T-helper 2 cell treated with Interferon-gamma antibody and Interleukin-4, amounts not matched to agents 100 ng/mL and 5 ng/mL, for 36 hours (primary cell): ENCODE results near the gene EVL. TPM values are rescaled to one million over a fixed set of nuclear protein-coding genes. Genes with fewer than 3 reads are reported as not detected.

Experiments
- intact Hi-C: fragments of 100-400 bp; cut with micrococcal nuclease; formaldehyde crosslinking; loops from one replicate; pipeline ENCODE4 v1.15.1; 2023
- total RNA-seq: library from RNA; stranded (reverse); gene quantifications from 2 replicates; pipeline ENCODE4 v1.2.3, GENCODE V29; 2022

EVL gene
- total RNA-seq, 1 donor from 2014 or later: 966 TPM

DNA sequence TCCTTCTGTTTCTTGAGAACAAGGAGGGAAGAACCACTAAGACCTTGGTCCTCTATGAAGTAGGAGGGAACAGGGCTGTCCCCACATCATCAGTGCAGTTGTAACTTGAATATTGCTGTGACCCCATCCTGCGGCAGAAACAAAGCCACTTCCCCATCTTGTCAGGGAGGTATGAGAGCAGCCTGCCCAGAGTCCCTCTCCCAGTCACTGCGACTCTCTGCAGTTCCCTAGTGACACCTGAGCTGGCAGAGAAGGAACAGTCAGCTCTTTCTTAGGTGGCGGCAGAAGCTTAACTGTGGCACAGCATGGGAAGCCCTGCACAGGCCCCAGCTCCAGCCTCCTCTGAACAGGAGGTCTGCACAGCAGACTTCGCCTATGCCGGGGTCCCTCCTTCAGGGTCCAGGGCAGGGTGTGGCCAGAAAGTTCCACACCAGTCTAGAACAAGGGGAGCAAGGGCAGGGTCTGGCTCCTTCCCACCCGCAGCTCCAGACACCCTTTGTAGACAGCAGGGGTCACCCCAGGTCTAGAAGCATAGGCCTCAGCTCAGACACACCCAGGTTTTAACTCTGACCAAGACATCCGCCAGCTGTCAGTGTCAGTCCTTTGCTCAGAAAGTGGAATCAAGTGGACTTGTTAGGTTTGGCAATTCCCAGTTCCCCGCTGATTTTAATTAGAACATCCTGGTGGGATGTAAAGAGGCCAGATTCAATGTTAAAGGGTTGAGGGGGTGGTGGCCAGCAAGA lies 57.4 kb downstream of the EVL start:
- intact Hi-C loops: no loop called here

DNA sequence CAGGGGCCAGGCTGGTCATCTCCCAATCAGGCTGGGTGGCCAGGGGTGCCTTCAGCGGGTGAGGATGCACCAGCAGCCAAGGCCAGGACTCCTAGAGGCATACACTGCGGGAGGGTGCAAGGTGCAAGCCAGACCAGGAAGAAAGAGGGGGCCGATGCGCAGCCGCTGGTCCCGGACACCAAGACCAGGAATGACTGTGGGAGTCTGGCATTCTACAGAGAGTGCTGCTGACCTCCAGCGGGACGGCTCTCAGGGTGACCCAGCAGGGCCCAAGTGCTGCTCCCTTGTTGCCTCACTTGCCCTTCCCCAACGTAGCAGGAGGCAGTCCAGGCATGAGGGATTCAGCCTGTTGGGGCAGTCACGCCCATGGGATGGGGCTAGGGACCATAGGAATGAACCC lies 58.4 kb downstream of the EVL start:
- intact Hi-C loops: no loop called here

DNA sequence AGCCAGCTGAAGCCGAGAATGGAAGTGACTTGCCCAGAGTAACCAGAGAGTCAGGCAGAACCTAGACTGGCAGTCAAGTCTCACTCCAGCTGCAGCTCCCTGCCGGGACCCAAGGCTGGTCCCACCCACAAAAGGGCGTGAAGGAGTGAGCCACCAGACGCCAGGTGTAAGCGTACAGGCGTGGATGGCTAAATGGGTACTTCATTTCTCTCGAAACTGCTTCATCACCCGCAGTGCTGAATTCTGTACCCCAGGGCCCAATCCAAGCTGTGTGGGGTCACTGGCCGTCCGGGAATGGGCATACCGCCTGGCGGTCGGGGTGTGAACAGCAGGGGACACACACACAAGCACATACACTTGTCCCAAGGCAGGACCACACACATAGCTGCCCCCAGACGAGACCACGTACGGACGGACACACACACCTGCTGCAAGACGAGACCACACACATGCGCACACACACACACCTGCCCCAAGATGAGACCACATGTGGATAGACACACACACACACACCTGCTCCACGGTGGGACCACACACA lies 59.4 kb downstream of the EVL start:
- intact Hi-C loops: no loop called here

DNA sequence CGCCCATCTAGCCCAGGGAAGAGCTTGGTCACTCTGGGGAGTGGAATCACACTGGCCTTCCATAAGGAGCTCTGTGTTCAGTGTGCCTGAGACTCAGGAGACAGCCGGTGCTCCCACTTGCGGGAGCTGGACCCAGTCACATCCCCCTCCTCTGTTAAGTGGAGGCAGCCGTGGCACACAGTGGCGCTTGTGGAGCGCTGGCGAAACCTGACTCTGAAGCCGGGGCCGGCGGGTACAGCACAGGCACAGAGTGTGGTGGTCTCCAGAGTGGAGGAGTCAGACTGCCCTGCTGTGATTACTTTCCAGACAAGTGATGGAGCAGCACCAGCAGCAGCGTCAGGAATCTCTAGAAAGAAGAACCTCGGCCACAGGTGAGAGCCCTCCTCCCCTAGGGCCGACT lies 61.2 kb downstream of the EVL start:
- intact Hi-C loops: no loop called here

DNA sequence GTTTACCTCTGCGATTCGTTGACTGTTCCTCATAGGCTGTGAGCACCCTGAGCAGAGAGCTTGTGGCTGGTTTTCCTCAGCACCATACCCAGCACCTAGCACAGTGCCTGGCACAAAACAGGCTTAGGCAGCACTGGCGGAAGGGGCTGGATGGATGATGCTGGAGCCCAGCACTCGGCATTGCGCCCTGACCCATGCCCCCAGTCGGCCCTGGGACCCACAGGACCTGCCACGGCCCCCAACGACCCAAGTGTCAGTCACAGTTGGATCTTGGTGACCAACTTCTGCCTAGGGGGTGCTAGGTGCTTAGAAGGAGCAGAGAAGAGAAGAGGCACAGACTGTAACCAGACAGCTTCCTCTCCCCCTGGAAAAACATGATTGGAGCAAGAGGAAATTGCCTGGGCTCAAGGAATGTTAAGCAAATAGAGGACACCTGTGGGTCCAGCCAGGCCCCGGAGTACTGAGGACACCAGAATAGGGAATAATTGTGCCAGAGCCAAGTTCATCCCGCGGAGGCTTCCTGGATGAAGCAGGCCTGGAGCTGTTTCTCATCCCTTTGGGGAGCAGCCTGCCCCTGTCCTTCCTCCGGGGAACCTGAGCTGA lies 62.7 kb downstream of the EVL start:
- intact Hi-C loops: no loop called here

DNA sequence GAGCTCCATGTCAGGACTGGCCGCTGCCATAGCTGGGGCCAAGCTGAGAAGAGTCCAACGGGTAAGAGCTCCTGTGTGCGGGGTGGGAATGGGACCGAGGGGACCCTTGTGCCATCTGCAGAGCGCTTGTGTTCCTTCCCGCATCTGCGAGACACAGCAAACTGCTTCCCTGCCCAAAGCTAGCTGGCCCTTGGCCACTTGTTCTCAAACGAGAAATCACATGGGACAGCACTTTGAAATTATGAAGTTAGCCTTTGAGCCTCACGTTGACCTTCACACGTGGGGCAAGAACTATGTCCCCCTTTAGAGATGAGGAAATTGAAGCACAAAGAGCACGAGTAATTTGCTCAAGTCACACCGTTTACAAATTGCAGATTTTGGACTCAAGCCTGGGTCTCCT lies 63.5 kb downstream of the EVL start:
- intact Hi-C loops: no loop called here

DNA sequence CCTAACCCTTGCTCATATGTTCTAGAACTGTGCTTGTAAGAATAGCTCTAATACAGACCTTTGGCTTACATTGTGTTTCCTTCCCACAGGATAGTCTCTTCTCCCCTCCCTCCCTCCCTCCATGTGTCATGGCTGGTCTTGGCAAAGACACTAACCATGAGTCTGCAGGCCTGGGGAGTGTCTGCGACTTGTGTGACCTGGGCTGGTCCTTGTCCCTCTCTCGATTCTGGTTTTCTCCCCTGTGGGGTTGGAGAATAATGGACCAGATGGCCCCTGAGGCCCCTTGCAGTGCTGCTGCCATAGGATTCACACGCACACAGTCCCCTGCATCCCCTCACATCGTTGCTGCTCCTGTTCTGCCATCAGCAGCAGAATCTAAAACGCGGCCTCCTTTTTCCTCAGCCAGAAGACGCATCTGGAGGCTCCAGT lies 64.0 kb downstream of the EVL start:
- intact Hi-C loops: no loop called here

DNA sequence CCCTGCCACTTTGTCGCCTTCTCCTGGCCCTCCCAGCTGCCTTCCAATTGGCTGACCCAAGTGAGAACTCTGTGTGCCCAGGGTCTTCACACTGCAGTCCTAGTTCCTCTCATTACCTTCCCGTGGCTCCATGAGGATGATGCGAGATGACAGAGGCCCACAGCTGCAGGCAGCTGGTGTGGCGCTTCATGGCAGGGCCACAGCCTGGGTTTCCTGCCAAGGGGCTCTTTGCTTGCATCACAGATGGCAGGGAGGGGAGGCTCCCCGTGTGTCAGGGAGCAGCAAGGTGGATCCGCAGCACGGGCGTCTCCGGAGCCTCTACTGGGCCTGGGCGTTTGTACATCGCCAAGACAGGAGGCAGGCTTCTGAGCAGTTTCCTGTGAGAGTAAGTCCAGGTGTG lies 65.3 kb downstream of the EVL start:
- intact Hi-C loops: no loop called here

DNA sequence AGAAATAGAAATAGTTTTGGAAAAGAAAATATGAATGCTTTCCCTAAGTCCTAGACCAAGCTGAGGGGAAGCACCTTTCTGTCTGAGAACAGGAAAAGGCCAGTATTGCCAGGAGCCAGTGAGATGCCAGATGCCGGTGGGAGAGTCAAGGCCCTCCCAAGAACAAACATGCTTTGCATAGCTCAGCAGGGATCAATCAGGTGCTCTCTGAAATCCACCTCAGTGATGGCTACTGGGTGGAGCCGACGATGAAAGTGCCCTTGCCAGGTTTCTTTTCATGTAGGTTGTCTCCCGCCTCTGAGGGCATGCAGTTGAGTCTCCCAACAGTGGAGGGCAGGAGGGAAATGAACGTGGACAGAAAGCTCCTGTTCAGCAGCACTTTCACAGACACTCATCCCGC lies 66.0 kb downstream of the EVL start:
- intact Hi-C loops: no loop called here

DNA sequence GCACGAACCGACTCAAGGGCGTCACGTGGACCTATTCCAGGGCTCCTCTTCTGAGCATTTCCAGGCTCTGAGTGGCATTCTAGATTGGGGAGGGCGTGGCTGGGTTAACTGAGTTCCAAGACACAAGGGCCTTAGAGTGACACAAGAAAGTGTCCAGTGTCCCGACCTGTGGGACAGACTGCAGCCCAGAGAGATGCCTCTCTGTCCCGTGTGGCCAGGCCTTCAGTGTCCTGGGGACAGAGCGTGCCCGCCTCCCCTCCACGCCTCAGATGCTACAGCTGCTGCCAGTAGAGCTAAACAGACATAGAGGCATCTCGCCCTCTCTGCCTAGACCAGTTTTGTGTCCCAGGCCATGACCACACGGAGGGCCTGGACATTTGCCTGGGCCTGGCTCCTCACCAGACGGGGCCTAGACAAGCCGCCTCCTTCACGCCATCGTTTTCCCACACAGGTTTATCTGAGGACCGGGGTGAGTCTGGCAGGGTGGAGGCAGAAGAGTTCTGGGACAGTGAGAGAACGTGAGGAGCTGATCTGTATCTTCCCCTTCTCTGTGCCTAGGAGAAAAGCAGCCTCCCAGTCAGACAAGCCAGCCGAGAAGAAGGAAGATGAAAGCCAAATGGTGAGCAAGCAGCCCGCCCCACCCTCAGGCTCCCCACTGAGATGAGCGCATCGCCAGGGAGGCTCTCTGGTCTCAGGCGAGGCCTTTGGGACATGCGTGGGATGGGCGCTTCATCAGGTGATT lies 67.1 kb downstream of the EVL start:
- intact Hi-C loops: no loop called here

DNA sequence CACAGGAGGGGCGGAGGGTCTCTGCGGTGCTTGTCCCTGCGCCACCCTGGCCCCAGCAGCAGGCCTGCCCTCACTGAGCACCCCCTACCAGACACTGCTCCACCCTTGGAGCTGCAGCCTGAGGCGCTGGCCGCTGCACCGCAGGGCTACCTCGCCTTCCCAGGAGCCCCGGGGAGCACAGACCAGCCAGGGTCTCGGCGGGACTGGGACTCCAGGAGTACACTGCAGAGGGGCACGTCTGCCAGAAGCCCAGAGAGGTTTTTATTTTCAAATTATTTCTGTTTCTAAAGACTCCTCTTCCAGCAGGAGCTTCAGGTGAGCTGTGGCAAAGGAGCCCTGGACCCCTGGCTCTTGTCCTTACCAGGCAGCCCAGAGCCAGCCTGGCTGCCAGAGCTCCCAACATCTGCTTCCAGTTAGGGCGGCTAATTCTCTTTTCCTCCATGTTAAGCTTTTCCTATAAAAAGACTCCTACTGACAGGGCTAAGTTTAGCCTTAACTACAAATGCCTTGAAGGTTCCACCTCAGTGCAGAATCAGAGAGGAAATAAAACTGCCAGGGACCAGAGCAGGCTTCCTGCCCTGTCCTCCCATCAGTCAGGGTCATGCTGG lies 67.8 kb downstream of the EVL start:
- intact Hi-C loops: no loop called here

DNA sequence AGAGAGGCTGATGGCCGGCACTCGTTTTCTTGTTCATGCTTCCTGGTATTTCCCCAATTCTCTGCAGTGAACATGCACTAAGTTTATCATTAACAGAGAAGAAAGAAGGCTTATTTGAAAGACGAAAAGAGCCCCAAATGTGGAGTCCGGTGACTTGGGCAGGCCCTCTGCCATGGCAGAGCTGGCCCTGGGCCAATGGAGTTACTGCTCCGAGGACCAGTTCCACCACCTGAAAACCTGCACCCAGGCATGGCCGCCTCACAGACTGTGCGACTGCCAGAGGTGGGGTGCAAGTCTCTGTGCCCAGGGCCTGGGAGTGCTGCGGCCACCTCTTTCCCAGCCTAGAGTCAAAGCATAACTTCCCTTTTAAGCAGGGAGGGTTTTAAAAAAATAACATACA lies 69.4 kb downstream of the EVL start:
- intact Hi-C loops: no loop called here

DNA sequence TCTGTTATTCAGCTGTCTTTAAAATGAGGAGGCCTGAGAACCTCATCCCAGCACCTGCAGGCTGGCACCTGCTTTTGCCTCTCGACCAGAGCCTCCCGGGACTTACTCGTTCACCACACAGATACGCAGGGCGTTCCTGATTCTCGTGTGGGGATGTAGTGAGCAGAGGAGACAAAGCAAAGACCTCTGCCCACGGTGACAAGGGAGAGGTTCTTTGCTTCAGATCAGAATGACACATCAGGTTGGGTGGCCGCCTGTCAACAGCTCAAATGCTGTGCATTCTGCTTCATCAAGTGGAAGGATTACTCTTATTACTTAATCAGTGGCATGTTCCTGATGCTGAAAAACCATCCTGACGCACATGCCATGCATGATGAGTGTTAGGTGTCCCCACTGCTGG lies 69.9 kb downstream of the EVL start:
- intact Hi-C loops: no loop called here

DNA sequence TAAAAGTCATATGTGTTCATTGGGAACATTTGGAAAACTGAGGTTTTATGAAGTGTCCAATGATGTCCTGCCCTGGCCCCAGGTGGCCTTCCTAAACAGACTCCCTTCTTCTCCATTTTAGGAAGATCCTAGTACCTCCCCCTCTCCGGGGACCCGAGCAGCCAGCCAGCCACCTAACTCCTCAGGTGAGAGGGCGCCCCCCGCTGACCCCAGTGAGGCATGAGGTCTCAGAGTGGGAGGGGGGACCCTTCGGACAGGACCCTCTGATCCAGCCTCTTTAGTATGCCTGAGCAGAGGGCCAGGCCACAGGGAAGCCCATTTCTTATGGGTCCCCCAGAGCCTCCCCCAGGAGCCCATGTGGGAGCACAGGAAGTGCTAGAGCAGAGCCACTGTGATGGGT lies 70.6 kb downstream of the EVL start:
- intact Hi-C loops: no loop called here

DNA sequence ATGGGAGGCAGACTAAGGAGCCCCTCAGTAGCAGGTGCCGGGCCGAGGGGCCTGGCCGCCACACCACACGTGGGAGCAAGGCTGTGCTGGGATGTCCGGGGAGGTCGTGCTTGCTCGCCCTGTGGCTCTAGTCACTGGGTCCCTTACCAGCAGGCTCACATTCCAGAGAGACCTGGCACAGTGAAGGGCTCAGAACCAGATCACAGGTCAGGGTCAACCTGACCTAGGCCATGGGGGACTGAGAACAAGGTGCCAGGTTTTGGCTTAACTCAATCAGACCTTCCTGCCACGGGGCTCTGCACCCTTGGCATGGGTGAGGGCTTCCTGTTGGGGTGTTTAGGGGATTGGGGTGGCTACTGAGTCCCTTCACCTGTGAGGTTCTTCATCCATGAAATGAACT lies 72.0 kb downstream of the EVL start:
- intact Hi-C loops: no loop called here

DNA sequence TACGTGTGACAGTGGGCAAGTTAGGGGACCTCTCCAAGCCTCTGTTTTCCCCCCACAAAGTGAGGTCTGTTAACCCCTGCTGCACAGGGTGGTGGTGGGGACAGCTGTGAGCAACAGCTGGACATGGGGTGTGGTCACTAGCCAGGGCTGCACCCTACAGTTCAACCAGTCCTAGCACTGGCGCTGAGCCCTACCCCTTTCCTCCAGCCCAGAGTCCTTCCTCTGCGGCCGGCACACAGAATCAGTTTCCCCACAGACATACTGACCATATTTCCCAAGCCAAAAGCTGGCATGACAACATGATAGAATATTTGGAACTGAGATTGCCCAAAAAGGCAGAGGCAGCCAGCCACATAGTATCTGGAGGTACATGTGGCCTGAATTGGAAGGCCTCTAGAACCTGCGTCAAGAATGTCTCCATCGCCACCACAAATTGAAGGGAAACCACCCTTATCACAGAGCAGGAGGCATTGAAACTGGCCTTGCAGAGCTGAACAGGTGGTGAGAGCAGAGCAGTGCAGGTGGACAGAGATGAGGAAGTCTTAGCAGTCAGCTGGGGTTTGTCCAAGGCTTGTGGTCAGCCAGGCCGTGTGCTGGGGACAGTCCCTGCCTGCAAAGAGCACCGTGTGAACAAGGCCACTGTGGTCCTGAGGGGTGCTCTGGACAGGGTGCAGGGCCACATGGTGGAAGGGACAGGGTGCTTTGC lies 73.0 kb downstream of the EVL start:
- intact Hi-C loops: no loop called here

DNA sequence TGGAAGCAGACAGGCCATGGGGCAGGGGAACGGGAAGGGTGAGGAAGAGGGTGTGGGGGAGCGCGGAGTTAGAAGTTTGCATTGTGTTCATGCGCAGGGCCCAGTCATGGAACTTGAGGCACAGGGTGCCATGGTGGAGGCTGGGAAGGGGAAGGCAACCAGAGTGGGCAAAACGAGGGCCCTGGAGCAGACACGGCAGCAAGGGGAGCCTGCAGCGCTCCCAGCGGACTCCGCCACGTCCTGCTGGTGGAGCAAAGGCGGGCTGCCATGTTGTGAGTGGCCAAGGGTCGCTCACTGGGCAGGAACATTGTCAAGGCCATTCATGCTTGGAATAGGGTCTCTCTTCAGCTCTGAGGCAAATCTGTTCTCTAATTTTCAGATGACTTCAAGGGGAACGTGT lies 73.7 kb downstream of the EVL start:
- intact Hi-C loops: no loop called here

DNA sequence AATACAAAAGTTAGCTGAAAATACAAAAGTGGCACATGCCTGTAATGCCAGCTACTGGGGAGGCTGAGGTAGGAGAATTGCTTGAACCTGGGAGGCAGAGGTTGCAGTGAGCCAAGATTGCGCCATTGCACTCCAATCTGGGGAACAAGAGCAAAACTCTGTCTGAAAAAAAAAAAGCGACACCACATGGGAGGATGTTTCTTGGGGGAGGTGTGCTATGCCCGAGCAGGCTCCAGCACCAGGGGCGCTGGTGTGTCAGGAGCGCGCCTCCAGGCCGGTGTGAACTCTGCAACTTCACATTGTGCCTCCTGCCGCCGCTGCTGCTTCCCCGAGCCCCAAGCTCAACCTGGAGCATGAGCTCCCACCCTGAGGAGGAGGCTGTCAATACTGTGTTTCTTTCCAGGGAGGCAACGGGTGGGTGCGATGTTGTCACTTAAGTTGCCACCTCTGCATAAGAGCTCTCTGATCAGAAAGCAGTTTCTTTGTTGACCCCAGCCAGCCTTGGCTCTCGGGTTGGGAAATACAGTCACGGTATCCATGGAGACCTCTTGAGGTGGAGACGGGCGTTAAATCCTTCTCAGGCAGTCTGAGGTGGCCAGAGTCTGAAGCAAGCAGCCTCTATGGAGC lies 75.3 kb downstream of the EVL start:
- intact Hi-C loops: no loop called here

DNA sequence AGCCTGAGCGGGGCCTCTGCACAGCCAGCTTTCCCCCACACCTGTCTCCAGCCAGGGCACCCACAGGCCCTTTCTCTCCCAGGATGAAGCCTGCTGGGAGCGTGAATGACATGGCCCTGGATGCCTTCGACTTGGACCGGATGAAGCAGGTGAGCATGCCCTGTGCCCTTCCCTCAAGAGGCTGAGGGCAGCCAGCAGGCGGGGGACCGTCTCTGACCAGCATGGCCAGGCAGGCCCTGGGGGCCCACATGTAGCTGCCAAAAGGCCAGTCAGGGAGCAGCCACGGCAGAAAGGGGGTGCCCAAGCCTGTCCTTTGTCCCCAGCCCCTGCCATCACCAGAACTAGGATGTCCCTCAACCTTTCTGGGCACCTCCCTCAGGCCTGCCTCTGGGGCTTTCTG lies 75.9 kb downstream of the EVL start:
- intact Hi-C loops: no loop called here

DNA sequence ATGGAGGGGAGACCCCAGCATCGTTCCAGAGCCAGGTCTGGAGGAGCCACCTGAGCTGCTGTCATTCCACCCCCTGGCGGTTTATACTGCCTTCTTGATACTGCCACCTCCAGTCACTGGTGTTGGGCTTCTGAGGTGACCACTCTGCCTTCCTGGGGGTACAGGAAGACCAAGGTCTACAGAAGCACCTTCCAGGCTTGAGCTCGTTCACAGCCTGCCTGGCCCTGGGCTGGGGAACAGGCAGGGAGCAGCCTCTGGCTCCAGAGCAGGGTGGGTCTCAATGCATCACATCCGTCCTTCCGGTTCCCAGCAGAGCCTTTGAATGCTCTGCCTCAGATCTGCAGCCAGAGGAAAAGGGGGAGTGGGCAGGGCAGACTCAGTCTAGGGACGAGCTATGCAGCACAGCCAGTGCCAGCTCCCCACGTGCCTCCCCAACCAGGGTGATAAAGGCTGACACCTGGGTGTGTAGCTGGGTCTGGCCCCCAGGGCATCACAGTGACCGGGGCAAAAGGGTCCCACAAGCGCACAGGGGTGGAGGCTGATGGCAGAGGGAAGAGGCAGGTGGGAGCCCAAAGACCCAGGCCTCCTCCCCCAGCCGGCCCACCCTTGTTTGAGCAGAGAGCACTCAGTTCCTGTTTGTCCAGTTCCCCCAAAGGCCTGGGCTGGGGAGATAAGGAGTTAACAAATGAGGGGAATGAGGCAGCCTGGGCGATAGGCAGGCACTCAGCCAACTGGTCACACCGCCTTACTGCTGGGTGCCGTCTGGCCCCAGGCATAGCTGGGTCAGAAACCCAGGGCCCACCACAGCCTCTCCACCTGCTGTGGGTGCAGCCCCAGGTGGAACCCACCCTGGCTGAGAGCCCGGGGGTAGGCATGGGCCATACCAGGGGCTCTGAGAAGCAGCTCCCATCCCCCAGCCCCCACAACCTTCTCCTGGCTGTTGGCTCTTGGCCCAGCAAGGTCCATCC lies 77.1 kb downstream of the EVL start:
- intact Hi-C loops: no loop called here
